OCI-LY1 (cell line): Measurements from ENCODE around the gene DCLK1.

Source experiments
- H2AFZ ChIP-seq: fragments of 200-600 bp; sonication (generic), shearing (Covaris generic); 2 replicates; pipeline ENCODE4 v1.6.0; 2014; ENCODE audit warnings: antibody characterized with exemption, mild to moderate bottlenecking, low read length
- H3F3A ChIP-seq: fragments of 200-600 bp; sonication (generic), shearing (Covaris generic); 2 replicates; pipeline ENCODE4 v1.6.0; 2014; ENCODE audit warnings: mild to moderate bottlenecking, antibody characterized with exemption, low read length, moderate library complexity; ENCODE audit not compliant: insufficient read depth
- H3K27ac ChIP-seq: fragments of 200-600 bp; sonication (generic); 2 replicates; pipeline ENCODE4 v1.5.1; 2014; ENCODE audit warnings: low read length, mixed run types, mild to moderate bottlenecking, low read depth; ENCODE audit not compliant: poor library complexity, severe bottlenecking
- H3K27me3 ChIP-seq: fragments of 200-600 bp; sonication (generic); 2 replicates; pipeline ENCODE4 v1.6.0; 2014; ENCODE audit warnings: antibody characterized with exemption, mild to moderate bottlenecking, low read length, moderate library complexity; ENCODE audit not compliant: insufficient read depth
- H3K36me3 ChIP-seq: fragments of 200-600 bp; sonication (generic); 2 replicates; pipeline ENCODE4 v1.6.1; 2014; ENCODE audit warnings: mild to moderate bottlenecking, antibody characterized with exemption, low read length, moderate library complexity, mixed read lengths; ENCODE audit not compliant: insufficient read depth
- H3K4me1 ChIP-seq: fragments of 200-600 bp; sonication (generic); 2 replicates; pipeline ENCODE4 v1.5.1; 2014; ENCODE audit warnings: mild to moderate bottlenecking, low read length, moderate library complexity; ENCODE audit not compliant: insufficient read depth, severe bottlenecking
- H3K4me2 ChIP-seq: fragments of 200-600 bp; sonication (generic), shearing (Covaris generic); 2 replicates; pipeline ENCODE4 v1.6.1; 2014; ENCODE audit warnings: low read length
- H3K4me3 ChIP-seq: fragments of 200-600 bp; sonication (generic); 2 replicates; pipeline ENCODE4 v1.5.1; 2014; ENCODE audit warnings: low read length, low read depth, mild to moderate bottlenecking, mixed read lengths; ENCODE audit not compliant: poor library complexity, severe bottlenecking
- H3K79me2 ChIP-seq: fragments of 200-600 bp; shearing (Covaris generic); 2 replicates; pipeline ENCODE4 v1.6.1; 2016; ENCODE audit warnings: mixed run types, low read length, mixed read lengths; ENCODE audit not compliant: insufficient read depth
- H3K9ac ChIP-seq: fragments of 200-600 bp; sonication (generic), shearing (Covaris generic); 2 replicates; pipeline ENCODE4 v1.6.1; 2014; ENCODE audit warnings: mild to moderate bottlenecking, low read length, mixed read lengths
- H3K9me2 ChIP-seq: fragments of 200-600 bp; sonication (generic), shearing (Covaris generic); 2 replicates; pipeline ENCODE4 v1.6.1; 2014; ENCODE audit warnings: low read depth, mild to moderate bottlenecking, low read length, mixed read lengths
- H3K9me3 ChIP-seq: fragments of 200-600 bp; shearing (Covaris generic); 2 replicates; pipeline ENCODE4 v1.6.1; 2014; ENCODE audit warnings: low read length, mixed read lengths
- H4K20me1 ChIP-seq: fragments of 200-600 bp; sonication (generic), shearing (Covaris generic); 2 replicates; pipeline ENCODE4 v1.6.0; 2016; ENCODE audit warnings: mild to moderate bottlenecking, low read length; ENCODE audit not compliant: insufficient read depth
- CTCF ChIP-seq: fragments of 200-600 bp; sonication (generic), shearing (Covaris generic); IDR thresholded peaks from 2 replicates; pipeline ENCODE4 v1.5.1; 2017; ENCODE audit warnings: mild to moderate bottlenecking, antibody characterized with exemption, low read length, moderate library complexity, mixed read lengths
- EZH2 ChIP-seq: fragments of 200-600 bp; sonication (generic), shearing (Covaris generic); IDR thresholded peaks from 2 replicates; pipeline ENCODE4 v1.8.0; 2017; ENCODE audit warnings: borderline replicate concordance, mixed run types, mild to moderate bottlenecking, antibody characterized with exemption, low read length, moderate library complexity, mixed read lengths

Gene DCLK1

GRCh38 chr13:35723053-35723461, 408.1 kb downstream of the DCLK1 start:
- Histone ChIP-seq H3K27me3 (no peaks in the 10 kb centered on the region), H3K4me1 (no peaks in the 10 kb centered on the region), H3K4me2 (no peak overlapping the region), H3K9ac (no peak overlapping the region), H3K9me2 (no peaks in the 10 kb centered on the region), H3F3A (no peaks in the 10 kb centered on the region), H3K27ac (no peak overlapping the region), H3K4me3 (no peak overlapping the region), H3K9me3 (no peaks in the 10 kb centered on the region), H4K20me1 (no peaks in the 10 kb centered on the region), H3K79me2 (no peaks in the 10 kb centered on the region), H3K36me3 (no peaks in the 10 kb centered on the region), H2AFZ (no peak overlapping the region)
- TF ChIP-seq CTCF (no peak), EZH2 (no peak)

GRCh38 chr13:35722458-35723052, 408.6 kb downstream of the DCLK1 start:
- Histone ChIP-seq H3K4me3 (no peak overlapping the region), H3K27me3 (no peaks in the 10 kb centered on the region), H3K4me2 (no peak overlapping the region), H3K9me3 (no peaks in the 10 kb centered on the region), H3K9ac (no peak overlapping the region), H3K4me1 (no peaks in the 10 kb centered on the region), H3K27ac (no peak overlapping the region), H3F3A (no peaks in the 10 kb centered on the region), H2AFZ (no peak overlapping the region), H4K20me1 (no peaks in the 10 kb centered on the region), H3K36me3 (no peaks in the 10 kb centered on the region), H3K79me2 (no peaks in the 10 kb centered on the region), H3K9me2 (no peaks in the 10 kb centered on the region)
- TF ChIP-seq CTCF (no peak), EZH2 (no peak)

- Histone ChIP-seq H3K4me1 (no peaks in the 10 kb centered on the region), H3K79me2 (no peaks in the 10 kb centered on the region), H3K9me3 (no peaks in the 10 kb centered on the region), H3K9me2 (no peaks in the 10 kb centered on the region), H3K4me2 (peak overlapping the region; percentile 47), H3K27me3 (no peaks in the 10 kb centered on the region), H3F3A (no peaks in the 10 kb centered on the region), H3K36me3 (no peaks in the 10 kb centered on the region), H3K27ac (no peak overlapping the region), H3K4me3 (peak overlapping the region; percentile 45), H3K9ac (no peak overlapping the region), H4K20me1 (no peaks in the 10 kb centered on the region), H2AFZ (no peak overlapping the region)
- TF ChIP-seq CTCF (peak; percentile 74), EZH2 (no peak)
These were observed 410.3 kb downstream of the DCLK1 start for GRCh38 chr13:35720690-35721554.
